Thyroid gland (tissue), 4 donors: Measurements from ENCODE around the gene EDAR.

Experiments
- POLR2A ChIP-seq, 2 donors: fragments of 450-650 bp; IDR thresholded peaks; one replicate each; pipeline ENCODE4 v1.6.1; 2017; ENCODE audit warnings: antibody characterized with exemption in 2 of 2, mild to moderate bottlenecking in 2 of 2, moderate library complexity in 1 of 2
- TF ChIP-seq, protein P1 (sequence below), 6 experiments: fragments of 200-600 bp in 3 of 6; fragments of 450-650 bp in 3 of 6; sonication (generic) in 3 of 6; IDR thresholded peaks; one replicate each; pipeline ENCODE4 v1.5.1; 2016 to 2019; ENCODE audit warnings: antibody characterized with exemption in 6 of 6, mild to moderate bottlenecking in 2 of 6, inconsistent platforms in 1 of 6, moderate library complexity in 1 of 6

DNA sequence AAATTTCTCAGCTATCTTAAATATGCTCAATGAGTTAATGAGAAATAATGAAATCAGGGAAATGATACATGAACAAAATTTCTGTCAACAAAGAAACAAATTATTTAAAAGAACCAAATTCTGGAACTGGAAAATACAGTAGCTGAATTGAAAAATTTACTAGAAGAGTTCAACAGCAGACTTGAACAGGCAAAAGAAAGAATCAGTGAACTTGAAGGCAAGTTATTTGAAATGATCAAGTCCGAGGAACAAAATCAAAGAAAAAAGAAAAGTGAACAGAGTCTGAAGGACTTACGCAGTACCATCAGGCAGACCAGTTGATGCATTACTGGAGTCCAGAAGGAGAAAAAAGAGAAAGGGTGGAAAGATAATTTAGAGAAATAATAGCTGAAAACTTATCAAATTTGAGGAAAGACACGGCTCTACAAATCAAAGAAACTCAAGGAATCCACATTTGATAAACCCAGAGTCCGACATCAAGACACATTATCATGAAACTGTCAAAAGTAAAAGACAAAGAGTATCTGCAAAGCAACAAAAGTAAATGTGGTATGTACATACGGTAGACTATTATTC, 118.9 kb downstream of the EDAR start:
- no peak for TF ChIP-seq POLR2A (IDR thresholded peaks at IDR 0.05)
- TF ChIP-seq, protein P1, sequence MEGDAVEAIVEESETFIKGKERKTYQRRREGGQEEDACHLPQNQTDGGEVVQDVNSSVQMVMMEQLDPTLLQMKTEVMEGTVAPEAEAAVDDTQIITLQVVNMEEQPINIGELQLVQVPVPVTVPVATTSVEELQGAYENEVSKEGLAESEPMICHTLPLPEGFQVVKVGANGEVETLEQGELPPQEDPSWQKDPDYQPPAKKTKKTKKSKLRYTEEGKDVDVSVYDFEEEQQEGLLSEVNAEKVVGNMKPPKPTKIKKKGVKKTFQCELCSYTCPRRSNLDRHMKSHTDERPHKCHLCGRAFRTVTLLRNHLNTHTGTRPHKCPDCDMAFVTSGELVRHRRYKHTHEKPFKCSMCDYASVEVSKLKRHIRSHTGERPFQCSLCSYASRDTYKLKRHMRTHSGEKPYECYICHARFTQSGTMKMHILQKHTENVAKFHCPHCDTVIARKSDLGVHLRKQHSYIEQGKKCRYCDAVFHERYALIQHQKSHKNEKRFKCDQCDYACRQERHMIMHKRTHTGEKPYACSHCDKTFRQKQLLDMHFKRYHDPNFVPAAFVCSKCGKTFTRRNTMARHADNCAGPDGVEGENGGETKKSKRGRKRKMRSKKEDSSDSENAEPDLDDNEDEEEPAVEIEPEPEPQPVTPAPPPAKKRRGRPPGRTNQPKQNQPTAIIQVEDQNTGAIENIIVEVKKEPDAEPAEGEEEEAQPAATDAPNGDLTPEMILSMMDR (IDR thresholded peaks at IDR 0.05) = no peak
